K562 (cell line): Measurements from ENCODE around the gene ZNF473. TPM values are rescaled to one million over a fixed set of nuclear protein-coding genes. Genes with fewer than 3 reads are reported as not detected.
A peak's percentile ranks its signal among the peaks of the same experiment; 100 is the strongest.

Experiments
- ATF6 ChIP-seq: sonication (generic); formaldehyde crosslinking; IDR thresholded peaks from 2 replicates; pipeline ENCODE4 v1.4.0; 2020; ENCODE audit warnings: mild to moderate bottlenecking, missing genetic modification reagents
- ATF7 ChIP-seq: fragments of 450-650 bp; IDR thresholded peaks from 2 replicates; pipeline ENCODE4 v1.7.1; 2014; ENCODE audit warnings: mild to moderate bottlenecking, moderate library complexity
- CBX8 ChIP-seq: fragments of 200-600 bp; sonication (generic); IDR thresholded peaks from 2 replicates; pipeline ENCODE4 v1.6.1; 2012; ENCODE audit warnings: borderline replicate concordance, mixed run types, low read depth, mild to moderate bottlenecking, moderate library complexity, mixed read lengths, low read length, control low read depth, inconsistent platforms; ENCODE audit not compliant: poor library complexity, severe bottlenecking; ENCODE audit errors: extremely low read depth
- ETV6 ChIP-seq, 3 experiments: fragments of 150-350 bp in 1 of 3; sonication (generic) in 1 of 3; formaldehyde crosslinking in 1 of 3; IDR thresholded peaks; 2 replicates each; pipeline versions ENCODE4 v1.6.1 to v1.8.0; 2014 to 2022; ENCODE audit warnings: borderline replicate concordance in 2 of 3, low read depth in 2 of 3, antibody characterized with exemption in 1 of 3, low read length in 1 of 3, mild to moderate bottlenecking in 1 of 3, missing genetic modification reagents in 1 of 3
- GATAD2A ChIP-seq: fragments of 450-650 bp; IDR thresholded peaks from 2 replicates; pipeline ENCODE4 v1.6.1; 2017
- RFX5 ChIP-seq: IDR thresholded peaks from 2 replicates; pipeline ENCODE4 v1.6.1; 2011; ENCODE audit warnings: low read depth, mild to moderate bottlenecking, improper control_type of control experiment, low read length
- SNAPC5 ChIP-seq: fragments of 250-450 bp; sonication (Bioruptor Pico); IDR thresholded peaks from 2 replicates; pipeline ENCODE4 v1.8.0; 2021; ENCODE audit warnings: moderate library complexity, mild to moderate bottlenecking, inconsistent platforms
- TAF1 ChIP-seq: IDR thresholded peaks from 2 replicates; pipeline ENCODE4 v1.6.1; 2011; ENCODE audit warnings: mild to moderate bottlenecking, low read length, moderate library complexity; ENCODE audit not compliant: insufficient read depth, control insufficient read depth, severe bottlenecking; ENCODE audit errors: extremely low read depth
- TCF7 ChIP-seq: sonication (generic); IDR thresholded peaks from 2 replicates; pipeline ENCODE4 v1.6.1; 2016; ENCODE audit warnings: antibody characterized with exemption, borderline replicate concordance
- TFE3 ChIP-seq: fragments of 450-650 bp; formaldehyde crosslinking; IDR thresholded peaks from 2 replicates; pipeline ENCODE4 v1.4.0; 2020; ENCODE audit warnings: mild to moderate bottlenecking, mixed read lengths
- THAP12 ChIP-seq: fragments of 250-450 bp; sonication (Bioruptor Pico); IDR thresholded peaks from 2 replicates; pipeline ENCODE4 v1.9.0; 2021; ENCODE audit warnings: mild to moderate bottlenecking, inconsistent platforms
- XRCC3 ChIP-seq: fragments of 450-650 bp; IDR thresholded peaks from 2 replicates; pipeline ENCODE4 v1.6.1; 2017; ENCODE audit warnings: mild to moderate bottlenecking, moderate library complexity
- ZBTB33 ChIP-seq: sonication (generic); formaldehyde crosslinking; IDR thresholded peaks from 2 replicates; pipeline ENCODE4 v1.8.1; 2023; ENCODE audit warnings: mild to moderate bottlenecking, missing genetic modification reagents
- ZBTB34 ChIP-seq: fragments of 250-450 bp; sonication (Bioruptor Pico); IDR thresholded peaks from 2 replicates; pipeline ENCODE4 v1.8.0; 2021; ENCODE audit warnings: mild to moderate bottlenecking, moderate library complexity
- ZFPM2 ChIP-seq: fragments of 250-450 bp; sonication (Bioruptor Pico); IDR thresholded peaks from 2 replicates; pipeline ENCODE4 v1.5.1; 2022; ENCODE audit warnings: mild to moderate bottlenecking
- ZNF347 ChIP-seq: fragments of 450-650 bp; formaldehyde crosslinking; IDR thresholded peaks from 2 replicates; pipeline ENCODE4 v1.4.0; 2020; ENCODE audit warnings: low read depth, mild to moderate bottlenecking, moderate library complexity
- polyA plus RNA-seq, 8 experiments: library from polyadenylated mRNA; depleted of rRNA in 4 of 8; stranded (reverse) in 5 of 8; unstranded in 3 of 8; fragments of >200 nt; fragmentation: Nextera tagmentation in 2 of 8; fragmentation: Illumina TruSeq in 1 of 8; extraction: Ambion mirVana in 2 of 8; extraction: Trizol in 1 of 8; gene quantifications; 2 replicates each; pipeline versions ENCODE4 v1.2.1 to v1.2.3, GENCODE V29; 2011 to 2014; ENCODE audit warnings: inconsistent platforms in 1 of 8, missing spikeins in 1 of 8
- total RNA-seq, 7 experiments: library from RNA; depleted of rRNA in 6 of 7; stranded (reverse); fragments of >200 nt in 6 of 7; fragmentation: Illumina TruSeq in 2 of 7; extraction: Trizol in 2 of 7; gene quantifications; 2 replicates each; pipeline versions ENCODE4 v1.2.1 to v1.2.3, GENCODE V29; 2011 to 2021; ENCODE audit warnings: low replicate concordance in 1 of 7

Gene ZNF473
- total and polyA plus RNA-seq, 9 of the 15 experiments (the other 6 are each of a cell fraction or from before 2014, with no cell fraction given): 8.2 to 34.0 (median 28.5) TPM

- TF ChIP-seq ZBTB34 (CRISPR knock-in tag): no peak
- no peak for TF ChIP-seq ZBTB33
- TF ChIP-seq TCF7: no peak
- TF ChIP-seq SNAPC5 (CRISPR knock-in tag): no peak
- no peak for TF ChIP-seq ETV6 (IDR thresholded peaks at IDR 0.05; ENCODE audit: borderline replicate concordance in 1 of 2, low read depth in 2 of 2, low read length in 1 of 2)
- no peak for TF ChIP-seq ETV6 (CRISPR knock-in tag; IDR thresholded peaks at IDR 0.05; ENCODE audit: borderline replicate concordance)
- no peak for TF ChIP-seq CBX8
- no peak for TF ChIP-seq ATF6 (CRISPR knock-in tag)
- no peak for TF ChIP-seq ATF7
- no peak for TF ChIP-seq XRCC3
- peak; percentile 95 for TF ChIP-seq RFX5
- TF ChIP-seq ZFPM2 (CRISPR knock-in tag): no peak
- no peak for TF ChIP-seq ZNF347 (CRISPR knock-in tag)
- no peak for TF ChIP-seq GATAD2A
- TF ChIP-seq TAF1: no peak
- no peak for TF ChIP-seq THAP12 (CRISPR knock-in tag)
- TF ChIP-seq TFE3 (CRISPR knock-in tag): no peak
These were observed 24.8 kb downstream of the ZNF473 start (continued) for GRCh38 chr19:50050406-50051227.
